ENCODE data around the gene CXorf65. TPM values are rescaled to one million over a fixed set of nuclear protein-coding genes. Genes with fewer than 3 reads are reported as not detected.

The CXorf65 gene
- total and polyA plus RNA-seq, 9 donors: not detected

DNA sequence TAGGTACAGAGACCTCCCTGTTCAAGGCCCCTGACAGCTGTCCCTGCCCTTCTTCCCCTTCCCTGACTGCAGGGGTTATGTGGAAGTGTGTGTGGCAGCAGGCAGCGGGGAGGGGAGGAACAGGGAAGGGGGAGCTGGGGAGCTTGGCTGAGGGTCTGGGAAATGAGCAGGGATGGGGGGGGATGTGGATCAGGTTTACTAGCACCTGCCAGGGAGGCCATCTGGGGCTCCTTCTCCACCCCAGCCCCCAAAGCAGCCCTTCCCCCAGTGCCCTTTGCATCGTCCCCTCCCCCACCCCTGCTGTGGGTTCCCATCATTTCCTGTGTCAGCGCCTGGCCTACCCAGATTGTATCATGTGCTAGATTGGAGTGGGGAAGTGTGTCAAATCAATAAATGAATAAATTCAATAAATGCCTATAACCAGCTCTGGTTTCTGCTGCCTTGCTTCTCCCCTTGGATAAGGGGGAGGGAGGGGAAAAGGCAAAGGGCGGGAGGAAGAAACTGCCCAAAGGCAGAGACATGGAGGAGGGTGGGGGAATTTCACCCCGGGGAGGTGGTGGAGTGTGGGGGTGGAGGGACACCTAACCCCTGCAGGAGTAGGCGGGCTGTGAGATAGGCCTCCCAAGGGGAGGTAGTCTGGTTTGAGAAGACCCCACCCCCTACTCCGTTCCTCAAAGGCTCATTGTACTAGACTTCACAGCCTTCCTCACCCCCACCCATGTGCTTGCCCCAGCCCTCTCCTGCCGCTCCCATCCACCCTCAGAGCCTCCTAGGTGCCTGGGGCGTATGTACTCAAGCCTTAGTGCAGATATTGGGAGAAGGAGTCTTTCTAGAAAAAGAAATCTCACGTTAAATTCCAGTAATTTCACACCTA is 3.2 kb downstream of the CXorf65 start:
- intact Hi-C loops (cut with DNase I): no loop called here
- TF ChIP-seq, protein P1, sequence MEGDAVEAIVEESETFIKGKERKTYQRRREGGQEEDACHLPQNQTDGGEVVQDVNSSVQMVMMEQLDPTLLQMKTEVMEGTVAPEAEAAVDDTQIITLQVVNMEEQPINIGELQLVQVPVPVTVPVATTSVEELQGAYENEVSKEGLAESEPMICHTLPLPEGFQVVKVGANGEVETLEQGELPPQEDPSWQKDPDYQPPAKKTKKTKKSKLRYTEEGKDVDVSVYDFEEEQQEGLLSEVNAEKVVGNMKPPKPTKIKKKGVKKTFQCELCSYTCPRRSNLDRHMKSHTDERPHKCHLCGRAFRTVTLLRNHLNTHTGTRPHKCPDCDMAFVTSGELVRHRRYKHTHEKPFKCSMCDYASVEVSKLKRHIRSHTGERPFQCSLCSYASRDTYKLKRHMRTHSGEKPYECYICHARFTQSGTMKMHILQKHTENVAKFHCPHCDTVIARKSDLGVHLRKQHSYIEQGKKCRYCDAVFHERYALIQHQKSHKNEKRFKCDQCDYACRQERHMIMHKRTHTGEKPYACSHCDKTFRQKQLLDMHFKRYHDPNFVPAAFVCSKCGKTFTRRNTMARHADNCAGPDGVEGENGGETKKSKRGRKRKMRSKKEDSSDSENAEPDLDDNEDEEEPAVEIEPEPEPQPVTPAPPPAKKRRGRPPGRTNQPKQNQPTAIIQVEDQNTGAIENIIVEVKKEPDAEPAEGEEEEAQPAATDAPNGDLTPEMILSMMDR (IDR thresholded peaks at IDR 0.05): no peak
- TF ChIP-seq EP300 (IDR thresholded peaks at IDR 0.05): no peak
- TF ChIP-seq POLR2A (IDR thresholded peaks at IDR 0.05): no peak
- no peaks in the 10 kb centered on the region for H3K36me3 ChIP-seq
- H3K9me3 ChIP-seq: no peaks in the 10 kb centered on the region
- peak overlapping the region in 1 of 2 donors; percentile 23 for H3K27ac ChIP-seq
- no peaks in the 10 kb centered on the region for H3K27me3 ChIP-seq
- no peak overlapping the region for H3K4me3 ChIP-seq
- DNase-seq: peak in 1 of 5 donors; percentile 24
- 31 to 45% (median 34%) methylated on average over 10 of the region's 10 CpGs for WGBS, 3 donors
- peaks cover 1% of the 10 kb centered on the region for H3K4me1 ChIP-seq (ENCODE audit: insufficient read depth)

GRCh38 chrX:71102292-71102691 is 4.2 kb downstream of the CXorf65 start:
- WGBS, 3 donors: 28 to 46% (median 39%) methylated on average over 3 of the region's 3 CpGs
- DNase-seq: no peak
- peaks cover 1% of the 10 kb centered on the region for H3K4me1 ChIP-seq (ENCODE audit: insufficient read depth)
- no peak overlapping the region for H3K27ac ChIP-seq
- H3K4me3 ChIP-seq: no peak overlapping the region
- no peaks in the 10 kb centered on the region for H3K27me3 ChIP-seq
- no peaks in the 10 kb centered on the region for H3K9me3 ChIP-seq
- no peaks in the 10 kb centered on the region for H3K36me3 ChIP-seq
- TF ChIP-seq POLR2A (IDR thresholded peaks at IDR 0.05) (no peak), EP300 (IDR thresholded peaks at IDR 0.05) (no peak)
- TF ChIP-seq, protein P1 (IDR thresholded peaks at IDR 0.05): no peak
- intact Hi-C loops (cut with DNase I): no loop called here

GRCh38 chrX:71100581-71101505 is 5.7 kb downstream of the CXorf65 start:
- no peak overlapping the region for H3K27ac ChIP-seq
- H3K4me1 ChIP-seq (ENCODE audit: insufficient read depth): peaks cover 1% of the 10 kb centered on the region
- H3K36me3 ChIP-seq: no peaks in the 10 kb centered on the region
- no peak for DNase-seq
- H3K27me3 ChIP-seq: no peaks in the 10 kb centered on the region
- TF ChIP-seq POLR2A (IDR thresholded peaks at IDR 0.05) (no peak), EP300 (IDR thresholded peaks at IDR 0.05) (no peak)
- TF ChIP-seq, protein P1 (IDR thresholded peaks at IDR 0.05): no peak
- H3K4me3 ChIP-seq: no peak overlapping the region
- 71 to 81% (median 72%) methylated on average over 29 to 31 of the region's 31 CpGs for WGBS, 3 donors
- no peaks in the 10 kb centered on the region for H3K9me3 ChIP-seq
- intact Hi-C loops (cut with DNase I): no loop called here

- Histone ChIP-seq H3K4me1 (ENCODE audit: insufficient read depth) (peaks cover 4% of the 10 kb centered on the region), H3K9me3 (no peaks in the 10 kb centered on the region), H3K27ac (no peak overlapping the region), H3K4me3 (no peak overlapping the region), H3K36me3 (no peaks in the 10 kb centered on the region), H3K27me3 (no peaks in the 10 kb centered on the region)
- 63 to 72% (median 70%) methylated on average over 4 of the region's 4 CpGs for WGBS, 3 donors
- DNase-seq: no peak
- intact Hi-C loops (cut with DNase I): no loop called here
- no peak for TF ChIP-seq POLR2A (IDR thresholded peaks at IDR 0.05)
Measured at GRCh38 chrX:71099736-71100135, 6.8 kb downstream of the CXorf65 start.
